Fibroblast of lung (primary cell): ENCODE results near the gene DCN.

Experiments
- EZH2 ChIP-seq: IDR thresholded peaks from 2 replicates; pipeline ENCODE4 v1.5.1; 2012; ENCODE audit warnings: low read length, control low read depth, mild to moderate bottlenecking; ENCODE audit errors: missing control alignments
- TF ChIP-seq, protein P1 (sequence below), 2 donors: IDR thresholded peaks in 1 of 2; conservative IDR thresholded peaks in 1 of 2; 1 replicate in 1 of 2; 2 replicates in 1 of 2; pipeline ENCODE4 v1.5.1; 2011 to 2012; ENCODE audit warnings: low read length in 2 of 2, control low read depth in 1 of 2, inconsistent platforms in 1 of 2, low read depth in 1 of 2, mild to moderate bottlenecking in 1 of 2

GRCh38 chr12:91099341-91099740 lies 83.3 kb downstream of the DCN start:
- TF ChIP-seq, protein P1, sequence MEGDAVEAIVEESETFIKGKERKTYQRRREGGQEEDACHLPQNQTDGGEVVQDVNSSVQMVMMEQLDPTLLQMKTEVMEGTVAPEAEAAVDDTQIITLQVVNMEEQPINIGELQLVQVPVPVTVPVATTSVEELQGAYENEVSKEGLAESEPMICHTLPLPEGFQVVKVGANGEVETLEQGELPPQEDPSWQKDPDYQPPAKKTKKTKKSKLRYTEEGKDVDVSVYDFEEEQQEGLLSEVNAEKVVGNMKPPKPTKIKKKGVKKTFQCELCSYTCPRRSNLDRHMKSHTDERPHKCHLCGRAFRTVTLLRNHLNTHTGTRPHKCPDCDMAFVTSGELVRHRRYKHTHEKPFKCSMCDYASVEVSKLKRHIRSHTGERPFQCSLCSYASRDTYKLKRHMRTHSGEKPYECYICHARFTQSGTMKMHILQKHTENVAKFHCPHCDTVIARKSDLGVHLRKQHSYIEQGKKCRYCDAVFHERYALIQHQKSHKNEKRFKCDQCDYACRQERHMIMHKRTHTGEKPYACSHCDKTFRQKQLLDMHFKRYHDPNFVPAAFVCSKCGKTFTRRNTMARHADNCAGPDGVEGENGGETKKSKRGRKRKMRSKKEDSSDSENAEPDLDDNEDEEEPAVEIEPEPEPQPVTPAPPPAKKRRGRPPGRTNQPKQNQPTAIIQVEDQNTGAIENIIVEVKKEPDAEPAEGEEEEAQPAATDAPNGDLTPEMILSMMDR (conservative IDR thresholded peaks at IDR 0.05 in 1 of 2, IDR thresholded peaks at IDR 0.05 in 1 of 2; ENCODE audit: low read depth in 1 of 2, low read length in 2 of 2), result no peak
- no peak for TF ChIP-seq EZH2
